Measurements from ENCODE around the gene TMEM263.

DNA sequence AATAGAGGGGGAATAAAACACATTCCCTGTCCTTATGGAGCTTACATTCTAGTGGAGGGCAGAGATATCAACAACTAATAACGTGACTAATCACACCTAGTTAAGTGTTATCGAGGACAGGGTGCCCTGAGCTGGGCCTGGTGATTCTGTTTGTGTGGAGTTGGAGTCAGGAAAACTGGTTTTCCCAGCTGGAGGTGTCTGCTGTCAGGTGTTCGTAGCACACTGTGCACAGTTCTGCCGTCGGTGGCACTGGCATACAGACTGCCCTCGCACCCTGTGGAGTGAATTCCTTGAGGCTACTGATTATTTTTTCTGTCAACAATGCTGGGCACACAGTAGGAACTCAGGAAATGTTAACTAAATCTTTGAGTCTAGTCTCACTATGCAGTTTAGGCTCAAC is 32.1 kb downstream of the TMEM263 start:
- TF ChIP-seq NRF1 (IDR thresholded peaks at IDR 0.05; ENCODE audit: low read depth, low read length), result no peak
- TF ChIP-seq, protein P1, sequence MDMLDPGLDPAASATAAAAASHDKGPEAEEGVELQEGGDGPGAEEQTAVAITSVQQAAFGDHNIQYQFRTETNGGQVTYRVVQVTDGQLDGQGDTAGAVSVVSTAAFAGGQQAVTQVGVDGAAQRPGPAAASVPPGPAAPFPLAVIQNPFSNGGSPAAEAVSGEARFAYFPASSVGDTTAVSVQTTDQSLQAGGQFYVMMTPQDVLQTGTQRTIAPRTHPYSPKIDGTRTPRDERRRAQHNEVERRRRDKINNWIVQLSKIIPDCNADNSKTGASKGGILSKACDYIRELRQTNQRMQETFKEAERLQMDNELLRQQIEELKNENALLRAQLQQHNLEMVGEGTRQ (IDR thresholded peaks at IDR 0.05; ENCODE audit: borderline replicate concordance, low read depth, low read length), result no peak
- TF ChIP-seq, protein P2, sequence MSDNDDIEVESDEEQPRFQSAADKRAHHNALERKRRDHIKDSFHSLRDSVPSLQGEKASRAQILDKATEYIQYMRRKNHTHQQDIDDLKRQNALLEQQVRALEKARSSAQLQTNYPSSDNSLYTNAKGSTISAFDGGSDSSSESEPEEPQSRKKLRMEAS (IDR thresholded peaks at IDR 0.05; ENCODE audit: low read depth), result no peak
- TF ChIP-seq, protein P3, sequence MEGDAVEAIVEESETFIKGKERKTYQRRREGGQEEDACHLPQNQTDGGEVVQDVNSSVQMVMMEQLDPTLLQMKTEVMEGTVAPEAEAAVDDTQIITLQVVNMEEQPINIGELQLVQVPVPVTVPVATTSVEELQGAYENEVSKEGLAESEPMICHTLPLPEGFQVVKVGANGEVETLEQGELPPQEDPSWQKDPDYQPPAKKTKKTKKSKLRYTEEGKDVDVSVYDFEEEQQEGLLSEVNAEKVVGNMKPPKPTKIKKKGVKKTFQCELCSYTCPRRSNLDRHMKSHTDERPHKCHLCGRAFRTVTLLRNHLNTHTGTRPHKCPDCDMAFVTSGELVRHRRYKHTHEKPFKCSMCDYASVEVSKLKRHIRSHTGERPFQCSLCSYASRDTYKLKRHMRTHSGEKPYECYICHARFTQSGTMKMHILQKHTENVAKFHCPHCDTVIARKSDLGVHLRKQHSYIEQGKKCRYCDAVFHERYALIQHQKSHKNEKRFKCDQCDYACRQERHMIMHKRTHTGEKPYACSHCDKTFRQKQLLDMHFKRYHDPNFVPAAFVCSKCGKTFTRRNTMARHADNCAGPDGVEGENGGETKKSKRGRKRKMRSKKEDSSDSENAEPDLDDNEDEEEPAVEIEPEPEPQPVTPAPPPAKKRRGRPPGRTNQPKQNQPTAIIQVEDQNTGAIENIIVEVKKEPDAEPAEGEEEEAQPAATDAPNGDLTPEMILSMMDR (IDR thresholded peaks at IDR 0.05), result no peak
- TF ChIP-seq POLR2AphosphoS5 (IDR thresholded peaks at IDR 0.05; ENCODE audit: low read depth, low read length), result no peak
- TF ChIP-seq, protein P4, sequence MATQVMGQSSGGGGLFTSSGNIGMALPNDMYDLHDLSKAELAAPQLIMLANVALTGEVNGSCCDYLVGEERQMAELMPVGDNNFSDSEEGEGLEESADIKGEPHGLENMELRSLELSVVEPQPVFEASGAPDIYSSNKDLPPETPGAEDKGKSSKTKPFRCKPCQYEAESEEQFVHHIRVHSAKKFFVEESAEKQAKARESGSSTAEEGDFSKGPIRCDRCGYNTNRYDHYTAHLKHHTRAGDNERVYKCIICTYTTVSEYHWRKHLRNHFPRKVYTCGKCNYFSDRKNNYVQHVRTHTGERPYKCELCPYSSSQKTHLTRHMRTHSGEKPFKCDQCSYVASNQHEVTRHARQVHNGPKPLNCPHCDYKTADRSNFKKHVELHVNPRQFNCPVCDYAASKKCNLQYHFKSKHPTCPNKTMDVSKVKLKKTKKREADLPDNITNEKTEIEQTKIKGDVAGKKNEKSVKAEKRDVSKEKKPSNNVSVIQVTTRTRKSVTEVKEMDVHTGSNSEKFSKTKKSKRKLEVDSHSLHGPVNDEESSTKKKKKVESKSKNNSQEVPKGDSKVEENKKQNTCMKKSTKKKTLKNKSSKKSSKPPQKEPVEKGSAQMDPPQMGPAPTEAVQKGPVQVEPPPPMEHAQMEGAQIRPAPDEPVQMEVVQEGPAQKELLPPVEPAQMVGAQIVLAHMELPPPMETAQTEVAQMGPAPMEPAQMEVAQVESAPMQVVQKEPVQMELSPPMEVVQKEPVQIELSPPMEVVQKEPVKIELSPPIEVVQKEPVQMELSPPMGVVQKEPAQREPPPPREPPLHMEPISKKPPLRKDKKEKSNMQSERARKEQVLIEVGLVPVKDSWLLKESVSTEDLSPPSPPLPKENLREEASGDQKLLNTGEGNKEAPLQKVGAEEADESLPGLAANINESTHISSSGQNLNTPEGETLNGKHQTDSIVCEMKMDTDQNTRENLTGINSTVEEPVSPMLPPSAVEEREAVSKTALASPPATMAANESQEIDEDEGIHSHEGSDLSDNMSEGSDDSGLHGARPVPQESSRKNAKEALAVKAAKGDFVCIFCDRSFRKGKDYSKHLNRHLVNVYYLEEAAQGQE (IDR thresholded peaks at IDR 0.05; ENCODE audit: low read depth, low read length), result no peak
- no peak for TF ChIP-seq RFX5 (IDR thresholded peaks at IDR 0.05; ENCODE audit: low read length)
- no peak for TF ChIP-seq MXI1 (IDR thresholded peaks at IDR 0.05; ENCODE audit: low read depth, low read length)
- TF ChIP-seq EZH2phosphoT487 (IDR thresholded peaks at IDR 0.05; ENCODE audit: borderline replicate concordance, low read depth), result no peak
- no peak for TF ChIP-seq EP300 (IDR thresholded peaks at IDR 0.05; ENCODE audit: borderline replicate concordance in 1 of 2, low read depth in 1 of 2, low read length in 1 of 2)
- no peak for TF ChIP-seq TAF1 (IDR thresholded peaks at IDR 0.05; ENCODE audit: borderline replicate concordance, low read depth, low read length)
- TF ChIP-seq TCF12 (IDR thresholded peaks at IDR 0.05), result no peak
- TF ChIP-seq GABPA (IDR thresholded peaks at IDR 0.05; ENCODE audit: low read depth), result no peak
- TF ChIP-seq CHD2 (IDR thresholded peaks at IDR 0.05; ENCODE audit: low read length, partially characterized antibody), result no peak
